Kidney (tissue), 14 donors: ENCODE data around the gene EML6. TPM values are rescaled to one million over a fixed set of nuclear protein-coding genes. Genes with fewer than 3 reads are reported as not detected.

Experiments used
- DNase-seq, 5 donors: peaks; one replicate each; pipeline ENCODE4 v3.0.0-alpha.2; 2013 to 2020
- FAIRE-seq: peaks from 2 replicates; lab custom pipeline; 2012; peaks lifted over from hg19 to GRCh38; lab: Jason Lieb, UNC
- H3K27ac ChIP-seq, 2 donors: one replicate each; pipeline ENCODE4 v1.7.0; 2013; ENCODE audit warnings: low read depth in 2 of 2, low read length in 2 of 2, inconsistent platforms in 1 of 2
- H3K27me3 ChIP-seq: one replicate; pipeline ENCODE4 v1.7.1; 2013; ENCODE audit warnings: low read length, inconsistent platforms; ENCODE audit not compliant: control insufficient read depth, insufficient read depth
- H3K36me3 ChIP-seq, 3 donors: one replicate each; pipeline versions ENCODE4 v1.7.0 to v1.7.1; 2013; ENCODE audit warnings: low read length in 3 of 3, control low read depth in 1 of 3, inconsistent platforms in 1 of 3; ENCODE audit not compliant: insufficient read depth in 3 of 3, control insufficient read depth in 2 of 3
- H3K4me1 ChIP-seq, 3 donors: one replicate each; pipeline versions ENCODE4 v1.7.0 to v1.7.1; 2013; ENCODE audit warnings: low read length in 3 of 3, inconsistent platforms in 1 of 3, low read depth in 1 of 3; ENCODE audit not compliant: control insufficient read depth in 2 of 3, insufficient read depth in 2 of 3
- H3K4me3 ChIP-seq, 3 donors: one replicate each; pipeline versions ENCODE4 v1.7.0 to v1.8.1; 2013; ENCODE audit warnings: low read length in 3 of 3, control low read depth in 1 of 3, inconsistent platforms in 1 of 3
- H3K9ac ChIP-seq, 3 donors: one replicate each; pipeline versions ENCODE4 v1.7.0 to v1.7.1; 2013; ENCODE audit warnings: low read length in 3 of 3, control low read depth in 1 of 3, inconsistent platforms in 1 of 3
- H3K9me3 ChIP-seq, 3 donors: one replicate each; pipeline versions ENCODE4 v1.7.0 to v1.7.1; 2013; ENCODE audit warnings: low read length in 3 of 3, control low read depth in 1 of 3, inconsistent platforms in 1 of 3; ENCODE audit not compliant: control insufficient read depth in 2 of 3, insufficient read depth in 1 of 3
- intact Hi-C: fragments of 100-400 bp; cut with DNase I; formaldehyde crosslinking; loops from one replicate; pipeline ENCODE4 v1.11.1; 2022
- polyA plus RNA-seq: library from polyadenylated mRNA; stranded (reverse); fragments of 350-450 nt; fragmentation: Illumina TruSeq; extraction: RNeasy Lipid Tissue Mini Kit (QIAGEN cat#74804); gene quantifications from one replicate; pipeline ENCODE4 v1.2.3, GENCODE V29; 2014; ENCODE audit warnings: low read depth, low replicate concordance; ENCODE audit not compliant: insufficient read depth
- total RNA-seq: library from RNA; stranded (reverse); fragmentation: NEBNext Ultra II Directional; extraction: Animal tissue kit (Norgen Biotek cat#: 25700); gene quantifications from one replicate; pipeline ENCODE4 v1.2.1, GENCODE V29; 2021
- TF ChIP-seq, protein P1 (sequence below): IDR thresholded peaks from 3 replicates; pipeline ENCODE4 v1.5.1; 2012; ENCODE audit warnings: mild to moderate bottlenecking, moderate library complexity, borderline replicate concordance; ENCODE audit not compliant: insufficient read depth; ENCODE audit errors: extremely low read depth
- donor health status: control.
- donor health status: control.
- donor health status: control.
- donor health status: control.
- donor health status: control.
- donor health status: DM: yes; HTN: yes; CAD: no.
- donor health status: Normal renal cell carcinoma (clear cell type).

EML6 gene
- total and polyA plus RNA-seq, 2 donors from 2014 or later, result 1.7 to 3.1 TPM

GRCh38 chr2:54818226-54818625 lies 94.8 kb downstream of the EML6 start:
- Histone ChIP-seq H3K4me3 (no peak overlapping the region), H3K27ac (no peak overlapping the region), H3K9me3 (no peaks in the 10 kb centered on the region), H3K27me3 (no peaks in the 10 kb centered on the region), H3K36me3 (no peaks in the 10 kb centered on the region), H3K9ac (no peak overlapping the region), H3K4me1 (no peaks in the 10 kb centered on the region)
- intact Hi-C loops, result no loop called here
- DNase-seq (no peak), FAIRE-seq (no peak)
- TF ChIP-seq, protein P1, sequence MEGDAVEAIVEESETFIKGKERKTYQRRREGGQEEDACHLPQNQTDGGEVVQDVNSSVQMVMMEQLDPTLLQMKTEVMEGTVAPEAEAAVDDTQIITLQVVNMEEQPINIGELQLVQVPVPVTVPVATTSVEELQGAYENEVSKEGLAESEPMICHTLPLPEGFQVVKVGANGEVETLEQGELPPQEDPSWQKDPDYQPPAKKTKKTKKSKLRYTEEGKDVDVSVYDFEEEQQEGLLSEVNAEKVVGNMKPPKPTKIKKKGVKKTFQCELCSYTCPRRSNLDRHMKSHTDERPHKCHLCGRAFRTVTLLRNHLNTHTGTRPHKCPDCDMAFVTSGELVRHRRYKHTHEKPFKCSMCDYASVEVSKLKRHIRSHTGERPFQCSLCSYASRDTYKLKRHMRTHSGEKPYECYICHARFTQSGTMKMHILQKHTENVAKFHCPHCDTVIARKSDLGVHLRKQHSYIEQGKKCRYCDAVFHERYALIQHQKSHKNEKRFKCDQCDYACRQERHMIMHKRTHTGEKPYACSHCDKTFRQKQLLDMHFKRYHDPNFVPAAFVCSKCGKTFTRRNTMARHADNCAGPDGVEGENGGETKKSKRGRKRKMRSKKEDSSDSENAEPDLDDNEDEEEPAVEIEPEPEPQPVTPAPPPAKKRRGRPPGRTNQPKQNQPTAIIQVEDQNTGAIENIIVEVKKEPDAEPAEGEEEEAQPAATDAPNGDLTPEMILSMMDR, result no peak

GRCh38 chr2:54820558-54820957 lies 97.1 kb downstream of the EML6 start:
- intact Hi-C loops, result no loop called here
- Histone ChIP-seq H3K4me3 (no peak overlapping the region), H3K4me1 (no peaks in the 10 kb centered on the region), H3K9me3 (no peaks in the 10 kb centered on the region), H3K27me3 (no peaks in the 10 kb centered on the region), H3K9ac (no peak overlapping the region), H3K27ac (no peak overlapping the region), H3K36me3 (no peaks in the 10 kb centered on the region)
- TF ChIP-seq, protein P1, result no peak
- DNase-seq (no peak), FAIRE-seq (no peak)

- H3K36me3 ChIP-seq, result no peaks in the 10 kb centered on the region
- no peaks in the 10 kb centered on the region for H3K9me3 ChIP-seq
- intact Hi-C loops, result no loop called here
- FAIRE-seq (no peak), DNase-seq (no peak)
- H3K27ac ChIP-seq, result no peak overlapping the region
- no peak overlapping the region for H3K4me3 ChIP-seq
- H3K4me1 ChIP-seq, result no peaks in the 10 kb centered on the region
- no peaks in the 10 kb centered on the region for H3K27me3 ChIP-seq
- no peak overlapping the region for H3K9ac ChIP-seq
- TF ChIP-seq, protein P1, result no peak
Measured at GRCh38 chr2:54824567-54824966, 101.1 kb downstream of the EML6 start.

- DNase-seq (no peak), FAIRE-seq (no peak)
- Histone ChIP-seq H3K9ac (no peak overlapping the region), H3K4me1 (no peaks in the 10 kb centered on the region), H3K4me3 (no peak overlapping the region), H3K36me3 (no peaks in the 10 kb centered on the region), H3K27ac (no peak overlapping the region), H3K9me3 (no peaks in the 10 kb centered on the region), H3K27me3 (no peaks in the 10 kb centered on the region)
- intact Hi-C loops, result no loop called here
- TF ChIP-seq, protein P1, result no peak
Measured at GRCh38 chr2:54830546-54830945, 107.1 kb downstream of the EML6 start.
